GM18861 (cell line): ENCODE results near the gene REEP1.

Source experiments
- ATAC-seq: cut with Tn5 transposase; IDR thresholded peaks from one replicate; pipeline ENCODE4 v1.9.1; 2021; ENCODE audit not compliant: unreplicated experiment

The REEP1 gene

GRCh38 chr2:86337244-86337835, at the start of gene REEP1:
REEP1 (minus strand) TSS chr2:86337626; CDS start chr2:86337510, 116 bp downstream.
- ATAC-seq = no peak

GRCh38 chr2:86383844-86384243, 46.4 kb upstream of the REEP1 start:
- no peak for ATAC-seq

GRCh38 chr2:86382698-86383097, 45.3 kb upstream of the REEP1 start:
- no peak for ATAC-seq

- no peak for ATAC-seq
Observed at GRCh38 chr2:86382108-86382507, 44.7 kb upstream of the REEP1 start.

GRCh38 chr2:86378469-86378868, 41.0 kb upstream of the REEP1 start:
- no peak for ATAC-seq

GRCh38 chr2:86375623-86376022, 38.2 kb upstream of the REEP1 start:
- no peak for ATAC-seq

- no peak for ATAC-seq
Observed at GRCh38 chr2:86372641-86373502, 35.4 kb upstream of the REEP1 start.

GRCh38 chr2:86372133-86372532, 34.7 kb upstream of the REEP1 start:
- no peak for ATAC-seq

GRCh38 chr2:86371527-86371926, 34.1 kb upstream of the REEP1 start:
- no peak for ATAC-seq

- no peak for ATAC-seq
Observed at GRCh38 chr2:86370579-86370978, 33.2 kb upstream of the REEP1 start.

- ATAC-seq = no peak
Observed at GRCh38 chr2:86368161-86368824, 30.9 kb upstream of the REEP1 start.

GRCh38 chr2:86367499-86367777, 30.0 kb upstream of the REEP1 start:
- no peak for ATAC-seq

- no peak for ATAC-seq
Observed at GRCh38 chr2:86366651-86367498, 29.4 kb upstream of the REEP1 start.

- ATAC-seq = no peak
Observed at GRCh38 chr2:86364894-86365293, 27.5 kb upstream of the REEP1 start.

GRCh38 chr2:86360776-86361175, 23.4 kb upstream of the REEP1 start:
- no peak for ATAC-seq

- peak; percentile 80 for ATAC-seq
Observed at GRCh38 chr2:86358957-86359356, 21.5 kb upstream of the REEP1 start.

- ATAC-seq = no peak
Observed at GRCh38 chr2:86357392-86357963, 20.1 kb upstream of the REEP1 start.

GRCh38 chr2:86352727-86353221, 15.3 kb upstream of the REEP1 start:
- ATAC-seq = no peak

- no peak for ATAC-seq
Observed at GRCh38 chr2:86352137-86352726, 14.8 kb upstream of the REEP1 start.

GRCh38 chr2:86350751-86351150, 13.3 kb upstream of the REEP1 start:
- no peak for ATAC-seq
